Measurements from ENCODE around the gene SC5D. TPM values are rescaled to one million over a fixed set of nuclear protein-coding genes. Genes with fewer than 3 reads are reported as not detected.
A peak's percentile ranks its signal among the peaks of the same experiment; 100 is the strongest.

The SC5D gene
- total and polyA plus RNA-seq, 4 donors = 29.4 to 91.5 (median 44.1) TPM

DNA sequence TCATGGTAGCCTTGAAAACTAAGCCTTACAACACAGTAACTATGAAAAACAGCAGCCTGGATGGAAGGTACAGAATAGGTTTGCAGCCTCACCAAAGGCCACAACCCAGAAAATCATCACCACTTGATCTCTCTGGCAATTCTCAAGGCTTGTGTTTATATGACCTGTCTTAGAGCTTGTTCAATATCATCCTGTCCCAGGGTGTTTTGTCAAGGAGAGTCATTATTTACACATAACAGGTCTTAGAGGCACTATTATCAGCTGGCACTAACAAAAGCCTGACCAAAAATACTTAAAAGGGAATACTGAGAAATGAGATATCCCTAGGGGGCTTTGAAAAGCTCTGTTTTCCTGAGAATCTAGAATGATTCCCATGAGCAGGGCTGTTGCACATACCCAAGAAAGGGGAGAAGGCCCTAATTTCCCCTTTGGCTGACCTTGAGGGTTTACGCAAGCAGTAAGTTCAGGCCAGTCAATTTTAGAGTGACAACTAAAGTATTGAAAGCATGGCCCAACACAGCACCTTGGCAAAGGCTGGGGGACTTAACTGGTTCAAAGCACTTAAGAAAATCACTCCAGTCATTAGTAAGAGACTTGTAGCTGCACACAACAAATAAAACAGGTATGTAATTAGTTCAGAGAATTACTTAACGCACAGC, 7.9 kb downstream of the SC5D start:
- Histone ChIP-seq H3K27ac (ENCODE audit: low read depth in 1 of 2, low read length in 1 of 2) (peak overlapping the region in 1 of 2 donors; percentile 16), H3K4me1 (ENCODE audit: control insufficient read depth in 5 of 5, insufficient read depth in 5 of 5, low read length in 5 of 5) (peaks cover 0 to 6% (median 0%) of the 10 kb centered on the region in 5 donors), H3K9ac (ENCODE audit: insufficient read depth in 1 of 2, low read length in 2 of 2) (no peak overlapping the region), H3K27me3 (ENCODE audit: control insufficient read depth in 3 of 3, insufficient read depth in 3 of 3, low read length in 2 of 3) (no peaks in the 10 kb centered on the region), H3K36me3 (ENCODE audit: control insufficient read depth in 4 of 4, insufficient read depth in 4 of 4, low read length in 4 of 4) (peaks cover 0 to 16% (median 3%) of the 10 kb centered on the region in 4 donors), H3K9me3 (ENCODE audit: control insufficient read depth in 4 of 4, insufficient read depth in 3 of 4, low read length in 3 of 4) (no peaks in the 10 kb centered on the region), H3K4me3 (no peak overlapping the region)
- WGBS, 2 donors = 68 to 85% methylated on average over 2 of the region's 2 CpGs
- TF ChIP-seq CTCF (IDR thresholded peaks at IDR 0.05; ENCODE audit: control extremely low read depth, extremely low read depth) = no peak
- no peak for ATAC-seq (ENCODE audit: insufficient read depth, low FRiP score)
- DNase-seq = peak in 1 of 3 donors; percentile 14

- Histone ChIP-seq H3K9ac (ENCODE audit: insufficient read depth in 1 of 2, low read length in 2 of 2) (no peak overlapping the region), H3K4me1 (ENCODE audit: control insufficient read depth in 5 of 5, insufficient read depth in 5 of 5, low read length in 5 of 5) (peaks cover 0 to 6% (median 0%) of the 10 kb centered on the region in 5 donors), H3K36me3 (ENCODE audit: control insufficient read depth in 4 of 4, insufficient read depth in 4 of 4, low read length in 4 of 4) (peaks cover under 1 to 13% (median 4%) of the 10 kb centered on the region in 4 donors), H3K9me3 (ENCODE audit: control insufficient read depth in 4 of 4, insufficient read depth in 3 of 4, low read length in 3 of 4) (no peaks in the 10 kb centered on the region), H3K4me3 (no peak overlapping the region), H3K27me3 (ENCODE audit: control insufficient read depth in 3 of 3, insufficient read depth in 3 of 3, low read length in 2 of 3) (no peaks in the 10 kb centered on the region), H3K27ac (ENCODE audit: low read depth in 1 of 2, low read length in 1 of 2) (peak overlapping the region in 1 of 2 donors; percentile 16)
- DNase-seq (peak in 1 of 3 donors; percentile 29), ATAC-seq (ENCODE audit: insufficient read depth, low FRiP score) (no peak)
- 61 to 62% methylated on average over 3 of the region's 3 CpGs for WGBS, 2 donors
- no peak for TF ChIP-seq CTCF (IDR thresholded peaks at IDR 0.05; ENCODE audit: control extremely low read depth, extremely low read depth)
Observed at GRCh38 chr11:121300972-121301699, 8.6 kb downstream of the SC5D start.

GRCh38 chr11:121304759-121305158, 12.2 kb downstream of the SC5D start:
- no peak for ATAC-seq (ENCODE audit: insufficient read depth, low FRiP score)
- H3K4me3 ChIP-seq = no peak overlapping the region
- 94 to 100% methylated on average over 1 of the region's 1 CpG for WGBS, 2 donors
- H3K9me3 ChIP-seq (ENCODE audit: control insufficient read depth in 4 of 4, insufficient read depth in 3 of 4, low read length in 3 of 4) = no peaks in the 10 kb centered on the region
- H3K27me3 ChIP-seq (ENCODE audit: control insufficient read depth in 3 of 3, insufficient read depth in 3 of 3, low read length in 2 of 3) = no peaks in the 10 kb centered on the region
- peaks cover 0 to 6% (median 0%) of the 10 kb centered on the region in 5 donors for H3K4me1 ChIP-seq (ENCODE audit: control insufficient read depth in 5 of 5, insufficient read depth in 5 of 5, low read length in 5 of 5)
- TF ChIP-seq CTCF (IDR thresholded peaks at IDR 0.05; ENCODE audit: control extremely low read depth, extremely low read depth) = no peak
- H3K36me3 ChIP-seq (ENCODE audit: control insufficient read depth in 4 of 4, insufficient read depth in 4 of 4, low read length in 4 of 4) = peaks cover 7 to 25% (median 19%) of the 10 kb centered on the region in 4 donors
- no peak for DNase-seq
- H3K9ac ChIP-seq (ENCODE audit: insufficient read depth in 1 of 2, low read length in 2 of 2) = no peak overlapping the region
- no peak overlapping the region for H3K27ac ChIP-seq (ENCODE audit: low read depth in 1 of 2, low read length in 1 of 2)
